ENCODE measurements around the gene SRGAP1.
"Not testable (repeated sequence)": the region's sequence is repeated elsewhere in the genome, so short reads cannot be mapped to it uniquely, and the experiment has no call there.

SRGAP1 gene

DNA sequence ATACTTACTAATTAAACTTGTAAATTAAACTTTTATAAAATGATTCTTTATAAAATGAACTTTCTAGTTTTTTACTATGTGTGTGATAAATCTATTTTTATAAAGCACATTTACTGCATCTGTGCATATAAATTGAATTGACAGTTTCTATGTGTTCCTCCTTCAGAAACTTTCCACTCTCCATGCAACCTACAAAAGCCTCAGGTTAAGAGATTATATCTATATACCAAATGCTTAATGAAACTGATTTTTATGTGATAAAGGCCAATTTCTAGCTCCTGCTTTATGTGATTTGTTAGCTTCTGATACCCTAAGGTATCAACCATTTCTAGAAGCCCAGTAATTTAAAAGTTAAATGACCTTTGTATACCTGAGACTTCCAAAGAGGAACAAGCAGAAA is 174.0 kb downstream of the SRGAP1 start:
- no peak for DNase-seq

DNA sequence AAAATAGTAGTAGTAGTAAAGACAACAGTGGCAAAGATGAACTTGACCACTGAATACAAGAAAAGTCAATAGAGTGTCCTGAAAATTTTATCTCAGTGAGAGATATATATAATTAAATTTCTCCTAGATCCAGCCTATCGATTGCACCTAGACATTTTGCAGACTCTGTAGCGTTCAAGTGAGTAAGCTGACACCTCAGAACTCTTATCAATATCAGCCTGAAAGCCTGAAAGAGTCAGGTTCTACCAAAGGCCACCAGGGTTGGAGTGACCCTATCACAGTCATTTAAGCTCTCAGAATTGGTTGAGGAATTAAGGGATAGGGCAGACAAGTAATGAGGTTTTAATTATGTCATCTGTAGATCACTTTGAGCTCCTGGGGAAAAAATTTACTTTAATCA is 174.6 kb downstream of the SRGAP1 start:
- no peak for DNase-seq

DNA sequence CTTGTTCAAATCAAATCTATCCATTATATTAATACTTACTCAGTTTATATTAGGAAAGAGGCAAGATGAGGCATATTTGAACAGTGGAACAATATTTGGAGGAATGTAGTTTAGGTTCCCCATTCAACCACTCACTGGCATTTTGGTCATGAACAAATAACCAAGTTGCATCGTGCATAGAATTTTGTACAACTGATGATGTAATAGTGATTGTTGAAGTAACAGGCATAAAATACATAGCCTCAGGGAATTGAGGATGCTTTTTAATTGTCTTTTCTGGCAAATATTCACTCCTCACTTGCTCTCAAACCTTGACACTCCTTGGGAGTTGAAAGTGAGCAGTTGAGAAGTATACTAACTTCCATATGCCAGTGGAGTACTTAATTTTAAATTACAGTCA is 175.2 kb downstream of the SRGAP1 start:
- no peak for DNase-seq

DNA sequence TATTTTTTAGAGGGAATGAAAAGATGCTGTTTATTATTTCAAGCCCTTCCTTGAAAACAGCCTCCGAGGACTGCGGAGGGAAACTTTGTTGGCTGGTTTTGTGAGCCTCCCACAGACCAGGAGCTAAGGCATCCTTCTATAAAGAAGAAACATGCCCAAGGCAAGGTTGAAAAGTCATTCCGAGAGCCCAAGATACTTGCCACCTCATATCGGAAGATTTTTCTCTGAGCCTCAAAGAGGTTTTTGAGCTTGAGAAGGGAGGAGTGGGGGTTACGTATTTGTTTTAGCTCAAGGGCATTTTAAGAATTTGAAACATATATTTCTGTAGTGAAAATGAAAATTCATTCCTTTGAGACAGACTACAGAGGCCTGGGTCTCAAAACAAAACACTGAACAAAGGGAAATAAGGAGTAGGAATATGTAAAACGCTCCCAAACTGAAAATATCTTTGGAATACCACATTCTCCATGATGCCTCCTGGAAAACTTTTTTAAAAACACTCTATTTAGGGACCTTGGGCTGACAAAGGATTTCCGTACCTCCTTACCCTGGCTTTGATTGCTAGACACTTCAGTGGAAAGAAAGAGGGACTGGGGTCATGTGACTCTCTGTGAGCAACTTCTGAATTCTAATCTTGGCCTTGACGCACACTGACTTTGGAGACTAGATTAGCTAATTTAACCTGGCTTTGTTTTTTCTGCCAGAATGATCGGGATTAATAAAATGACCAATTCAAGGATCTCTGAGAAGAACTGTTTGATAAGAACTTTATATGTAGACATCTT is 180.9 kb downstream of the SRGAP1 start:
- DNase-seq: no peak

DNA sequence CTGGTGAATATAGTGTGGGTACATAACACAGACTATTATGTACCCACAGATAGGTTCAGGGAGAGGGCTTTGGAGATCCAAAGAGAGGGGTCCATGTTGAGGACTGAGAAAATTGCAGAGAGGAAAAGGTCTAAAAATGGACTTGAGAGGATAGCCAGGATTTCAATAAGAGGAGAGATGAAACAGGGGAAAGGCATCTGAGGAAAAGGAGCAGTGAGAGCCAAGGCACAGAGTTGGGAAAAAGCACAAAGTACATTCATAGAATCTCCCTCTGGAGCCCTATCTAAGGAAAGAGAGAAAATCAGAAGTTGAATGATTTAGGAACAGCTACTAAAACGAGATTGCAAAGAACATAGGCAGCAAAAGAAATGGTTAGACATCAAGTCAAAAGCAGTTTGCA is 182.8 kb downstream of the SRGAP1 start:
- no peak for DNase-seq

DNA sequence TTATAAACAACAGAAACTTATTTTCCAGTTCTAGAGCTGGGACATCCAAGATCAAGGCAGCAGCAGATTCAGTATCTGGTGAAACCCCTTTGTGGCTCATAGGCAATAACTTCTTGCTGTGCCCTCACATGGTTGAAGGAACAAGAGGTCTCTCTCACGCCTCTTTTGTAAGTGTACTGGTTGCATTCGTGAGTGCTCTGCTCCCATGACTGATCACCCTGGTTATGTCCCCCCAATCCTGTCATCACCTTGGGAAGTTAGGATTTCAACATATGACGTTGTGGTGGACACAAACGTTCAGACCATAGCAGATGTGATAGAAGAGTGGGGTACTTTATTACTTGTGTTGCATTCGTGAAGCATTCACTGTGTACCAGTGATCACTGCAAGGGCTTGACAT is 184.0 kb downstream of the SRGAP1 start:
- no peak for DNase-seq

DNA sequence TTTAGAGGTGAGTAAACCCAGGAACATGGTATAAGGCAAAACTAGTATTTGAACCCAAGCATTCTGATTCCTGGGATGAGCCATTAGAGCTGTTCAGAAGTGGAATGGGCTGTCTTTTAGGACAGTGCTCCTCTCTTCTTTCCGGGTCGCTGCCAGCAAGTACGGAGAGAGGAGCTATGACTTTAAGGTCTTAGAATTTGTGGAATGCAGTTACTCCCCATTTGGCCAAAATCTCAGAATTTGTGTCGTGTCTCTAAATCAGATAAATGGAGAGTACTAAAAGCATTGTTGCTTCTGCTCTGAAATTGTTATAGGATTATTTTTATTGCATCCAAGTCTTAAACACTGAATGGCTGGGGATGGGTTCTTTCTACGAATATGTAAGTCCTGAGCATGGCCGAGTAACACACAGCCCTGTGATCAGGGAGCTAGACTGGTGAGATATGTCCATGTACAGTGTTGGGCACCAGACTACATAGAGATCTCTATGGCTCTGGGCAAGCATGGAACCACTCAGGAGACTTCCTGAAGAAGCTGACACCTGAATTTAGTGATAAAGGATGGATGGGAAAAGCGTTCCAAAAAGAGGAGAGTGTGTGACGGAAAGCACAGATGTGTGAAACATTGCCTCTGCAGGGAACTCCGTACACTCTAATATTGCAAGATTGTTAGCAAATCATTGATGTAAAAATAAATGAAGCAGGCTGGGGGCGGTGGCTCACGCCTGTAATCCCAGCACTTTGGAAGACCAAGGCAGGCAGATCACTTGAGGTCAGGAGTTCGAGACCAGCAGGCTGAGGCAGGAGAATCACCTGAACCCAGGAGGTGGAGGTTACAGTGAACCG is 184.7 kb downstream of the SRGAP1 start:
- no peak for DNase-seq

DNA sequence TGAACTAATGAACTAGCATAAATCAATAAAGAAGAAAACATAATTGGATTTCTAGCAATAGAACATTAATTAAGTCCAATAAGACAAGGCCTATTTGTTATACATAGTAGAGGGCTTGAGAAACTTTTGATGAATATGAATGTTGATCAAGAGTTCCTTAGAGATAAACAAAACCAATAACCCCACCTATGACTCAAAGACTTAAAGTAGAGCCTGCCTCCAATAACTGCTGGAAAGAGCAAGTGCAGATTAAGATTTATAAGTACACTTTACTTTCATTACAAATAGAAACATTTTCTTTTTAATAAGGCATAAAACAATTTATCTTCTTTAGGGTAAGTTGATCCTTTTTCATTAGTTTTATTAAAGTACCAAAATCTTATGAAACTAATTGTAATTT is 185.7 kb downstream of the SRGAP1 start:
- DNase-seq: no peak

DNA sequence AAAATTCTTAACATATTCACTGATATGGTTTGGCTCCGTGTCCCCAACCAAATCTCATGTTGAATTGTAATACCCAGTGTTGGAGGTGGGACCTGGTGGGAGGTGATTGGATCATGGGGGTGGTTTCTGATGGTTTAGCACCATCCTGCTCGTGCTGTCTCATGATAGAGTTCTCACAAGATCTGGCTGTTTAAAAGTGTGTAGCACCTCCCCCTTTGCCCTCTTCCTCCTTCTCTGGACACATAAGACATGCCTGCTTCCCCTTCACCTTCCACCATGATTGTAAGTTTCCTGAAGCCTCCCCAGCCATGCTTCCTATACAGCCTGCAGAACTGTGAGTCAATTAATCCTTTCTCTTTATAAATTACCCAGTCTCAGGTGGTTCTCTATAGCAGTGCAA is 189.6 kb downstream of the SRGAP1 start:
- not testable (repeated sequence) for DNase-seq

DNA sequence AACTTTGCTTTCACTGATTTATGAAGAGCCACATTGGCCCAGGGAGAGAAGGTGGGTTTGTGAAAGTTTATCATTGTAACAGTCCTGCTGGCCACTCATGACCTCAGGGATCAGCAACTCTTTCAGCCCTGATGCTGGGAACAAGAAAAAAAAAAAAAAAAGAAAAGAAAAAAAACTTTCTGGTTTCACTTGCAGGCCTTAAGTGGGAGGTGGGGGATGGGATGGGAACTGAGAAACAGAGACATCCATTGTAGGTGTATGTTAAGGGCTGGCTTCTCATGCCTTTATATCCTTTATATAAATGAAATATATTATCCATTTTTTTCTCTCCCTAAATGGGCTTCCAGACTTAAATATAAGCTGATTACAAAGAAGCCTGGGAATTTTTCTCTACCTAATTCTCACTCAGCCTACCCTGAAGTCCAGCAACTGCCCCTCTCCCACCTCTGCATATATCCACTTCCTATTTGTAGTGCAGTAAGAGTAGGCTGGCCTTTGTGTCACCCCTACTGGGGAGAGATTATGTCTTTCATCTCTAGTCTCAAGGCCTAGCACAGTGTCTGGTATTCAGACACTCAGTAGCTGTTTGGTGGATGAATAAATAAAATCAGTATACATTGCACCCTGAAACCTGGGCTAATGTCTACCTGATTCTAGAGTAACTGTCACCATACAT is 190.5 kb downstream of the SRGAP1 start:
- no peak for DNase-seq

DNA sequence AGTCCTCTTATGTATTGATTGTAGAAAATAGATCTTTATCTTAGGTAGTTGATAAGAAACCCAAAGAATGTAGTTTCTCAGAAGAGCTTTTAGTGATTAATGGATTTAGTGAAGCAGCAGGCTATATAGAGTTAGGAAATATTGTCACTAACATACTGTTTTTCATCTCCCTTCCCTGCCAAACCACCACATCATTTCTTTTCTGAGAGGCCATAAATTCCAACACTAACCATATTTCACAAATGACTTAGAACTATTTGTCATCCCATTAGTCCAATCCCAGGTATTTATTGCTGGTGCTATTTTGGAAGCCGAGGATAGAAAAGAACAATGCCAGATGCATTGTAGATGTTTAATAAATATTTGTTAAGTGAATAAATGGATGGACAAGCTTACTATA is 191.9 kb downstream of the SRGAP1 start:
- no peak for DNase-seq

DNA sequence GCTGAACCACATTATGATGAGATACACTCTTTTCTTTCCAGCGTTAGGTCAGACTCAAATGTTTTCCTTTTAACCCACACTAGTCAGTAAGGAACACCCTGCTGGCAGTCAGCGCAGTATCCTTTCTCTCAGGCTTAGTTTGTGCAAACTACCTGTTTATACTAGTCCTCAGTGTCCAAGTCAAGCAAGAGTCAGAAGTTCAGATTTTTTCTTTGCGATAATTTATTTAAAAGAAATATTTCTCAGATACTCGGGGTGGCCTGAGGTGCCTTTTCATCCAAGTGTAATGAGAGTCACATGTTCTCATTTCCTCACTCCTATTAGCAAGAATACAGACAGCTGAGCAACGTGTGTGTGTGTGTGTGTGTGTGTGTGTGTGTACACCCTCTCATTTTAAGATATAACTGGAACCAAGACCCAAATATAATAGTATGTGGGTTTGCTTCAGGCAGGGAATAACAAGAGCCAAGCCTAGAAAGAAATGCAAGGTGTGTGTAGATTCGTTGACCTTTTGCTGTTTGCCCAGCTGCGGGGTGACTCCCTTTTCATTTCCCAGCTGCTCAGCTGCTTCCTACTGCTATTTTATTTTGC is 194.9 kb downstream of the SRGAP1 start:
- DNase-seq: no peak

DNA sequence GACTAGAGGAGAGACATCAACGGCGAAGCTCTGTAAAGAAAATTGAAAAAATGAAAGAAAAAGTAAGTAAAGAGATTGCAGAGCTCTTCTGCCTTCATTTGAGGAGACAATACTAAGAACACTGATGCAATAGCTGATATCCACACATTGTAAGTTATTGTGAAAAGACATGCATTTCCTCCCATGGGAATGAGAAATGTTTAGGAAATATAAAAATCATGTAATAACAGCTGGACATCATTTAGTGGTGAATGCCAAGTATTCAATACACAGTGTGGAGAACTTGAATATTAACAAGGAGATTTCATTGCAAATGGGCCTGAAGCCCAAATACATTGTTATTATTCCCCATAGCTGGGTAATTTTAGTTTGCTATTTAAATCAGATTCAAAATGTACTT is 198.4 kb downstream of the SRGAP1 start:
- DNase-seq: no peak

DNA sequence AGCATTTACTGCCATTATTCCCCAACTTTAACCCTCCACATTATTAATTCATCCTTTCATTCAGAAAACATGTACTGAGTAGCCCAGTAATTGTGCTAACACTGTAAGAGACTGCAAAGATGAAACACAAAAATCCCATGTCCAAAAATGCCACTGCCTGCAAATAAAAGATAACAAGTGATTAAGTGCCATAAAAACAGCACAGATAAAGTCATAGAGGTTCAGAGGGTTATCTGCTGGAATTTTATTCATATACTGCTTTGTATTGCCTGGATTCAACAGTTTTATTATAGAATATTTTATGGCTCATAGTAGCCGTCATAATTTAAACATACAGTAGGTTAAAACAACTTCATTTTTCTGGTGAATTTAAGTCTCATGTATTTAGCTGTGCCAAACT is 199.7 kb downstream of the SRGAP1 start:
- no peak for DNase-seq

DNA sequence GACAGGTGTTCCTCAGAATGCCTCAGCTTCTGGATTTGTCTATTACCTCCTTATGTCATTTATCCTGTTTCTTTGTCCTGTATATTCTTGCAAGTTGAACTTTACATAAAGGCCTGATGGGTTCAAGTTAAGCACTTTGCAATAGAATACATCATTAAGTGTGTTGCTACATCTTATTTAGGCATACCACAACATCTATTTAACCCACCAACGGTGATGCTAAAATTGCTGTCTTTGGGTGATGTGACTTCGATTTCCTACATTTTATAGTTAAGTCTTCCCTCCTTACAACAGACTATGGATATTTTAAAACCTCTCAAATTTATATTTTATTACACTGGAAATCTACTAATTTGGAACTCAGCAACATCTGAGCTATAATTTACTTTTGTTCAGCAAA is 206.6 kb downstream of the SRGAP1 start:
- DNase-seq: no peak

DNA sequence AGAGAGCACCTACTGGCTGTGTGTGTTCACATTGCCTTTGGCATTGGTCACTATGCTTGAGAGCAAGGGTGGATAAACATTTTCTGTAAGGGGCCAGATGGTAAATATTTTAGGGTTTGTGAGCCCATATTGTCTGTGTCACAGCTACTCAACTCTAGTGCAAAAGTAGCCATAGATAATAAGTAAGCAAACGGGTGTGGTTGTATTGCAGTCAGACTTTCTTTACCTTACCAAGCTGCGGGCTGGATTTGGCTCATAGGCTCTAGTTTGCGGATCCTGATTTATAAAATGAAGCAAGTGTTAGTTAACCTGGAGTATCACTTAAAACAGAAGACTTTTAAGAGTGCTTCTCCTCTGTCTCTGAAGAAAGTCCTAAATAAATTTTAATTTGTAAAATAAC is 208.6 kb downstream of the SRGAP1 start:
- no peak for DNase-seq

DNA sequence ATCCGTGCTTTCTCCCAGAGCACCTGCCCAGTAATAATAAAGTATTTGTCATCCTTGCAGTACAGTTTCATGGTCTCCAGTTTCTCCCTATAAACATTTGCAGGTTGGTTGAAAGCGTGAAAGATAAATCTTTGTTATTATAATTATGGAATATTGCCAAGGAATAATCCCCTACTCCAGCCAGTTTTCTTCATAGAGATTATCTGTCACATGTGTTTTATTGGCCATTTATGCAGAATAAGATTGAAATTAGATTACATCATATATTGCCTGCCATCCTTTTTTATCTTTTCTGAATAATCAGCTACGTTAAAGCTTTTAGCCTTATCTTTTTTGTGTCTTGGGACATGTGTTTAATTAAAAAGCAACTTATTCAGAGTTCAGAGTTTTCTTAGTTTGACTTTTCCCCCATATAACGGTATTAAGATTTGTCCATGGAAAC is 209.6 kb downstream of the SRGAP1 start:
- no peak for DNase-seq

DNA sequence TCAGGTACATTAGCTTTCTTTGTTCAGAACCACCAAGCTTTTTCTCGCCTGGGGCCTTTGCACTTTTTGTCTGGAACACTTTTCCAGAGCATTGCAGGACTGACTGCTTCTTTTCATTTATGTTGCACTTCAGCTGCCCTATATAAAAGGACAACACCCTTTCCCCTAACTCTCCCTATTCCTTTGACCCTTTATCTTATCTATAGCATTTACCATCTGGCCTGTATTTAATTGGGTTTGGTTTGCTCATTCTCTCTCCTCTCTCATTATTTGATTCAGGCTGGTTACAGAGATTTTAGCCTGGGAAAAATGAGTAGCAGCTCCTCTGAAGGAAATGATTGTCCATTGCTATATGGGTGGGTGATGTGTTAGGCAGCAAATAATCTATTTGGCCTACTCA is 212.2 kb downstream of the SRGAP1 start:
- no peak for DNase-seq

DNA sequence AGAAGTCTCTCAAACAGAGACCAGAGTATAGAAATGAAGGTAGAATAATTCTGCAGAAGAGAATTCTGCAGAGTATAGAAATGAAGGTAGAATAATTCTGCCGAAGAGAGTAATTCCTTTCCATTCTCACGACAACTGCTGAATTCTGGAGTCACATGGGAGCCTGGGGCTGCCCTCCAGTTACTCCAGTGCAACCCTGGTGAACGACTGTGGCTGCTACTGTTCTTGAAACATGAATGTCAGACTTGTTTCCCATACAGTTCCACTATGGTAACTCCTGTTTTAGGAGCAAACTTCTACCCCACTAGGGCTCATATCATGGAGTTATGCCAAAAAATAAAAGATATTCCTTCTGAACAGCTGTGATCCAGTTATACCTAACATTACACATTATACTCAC is 213.2 kb downstream of the SRGAP1 start:
- no peak for DNase-seq

DNA sequence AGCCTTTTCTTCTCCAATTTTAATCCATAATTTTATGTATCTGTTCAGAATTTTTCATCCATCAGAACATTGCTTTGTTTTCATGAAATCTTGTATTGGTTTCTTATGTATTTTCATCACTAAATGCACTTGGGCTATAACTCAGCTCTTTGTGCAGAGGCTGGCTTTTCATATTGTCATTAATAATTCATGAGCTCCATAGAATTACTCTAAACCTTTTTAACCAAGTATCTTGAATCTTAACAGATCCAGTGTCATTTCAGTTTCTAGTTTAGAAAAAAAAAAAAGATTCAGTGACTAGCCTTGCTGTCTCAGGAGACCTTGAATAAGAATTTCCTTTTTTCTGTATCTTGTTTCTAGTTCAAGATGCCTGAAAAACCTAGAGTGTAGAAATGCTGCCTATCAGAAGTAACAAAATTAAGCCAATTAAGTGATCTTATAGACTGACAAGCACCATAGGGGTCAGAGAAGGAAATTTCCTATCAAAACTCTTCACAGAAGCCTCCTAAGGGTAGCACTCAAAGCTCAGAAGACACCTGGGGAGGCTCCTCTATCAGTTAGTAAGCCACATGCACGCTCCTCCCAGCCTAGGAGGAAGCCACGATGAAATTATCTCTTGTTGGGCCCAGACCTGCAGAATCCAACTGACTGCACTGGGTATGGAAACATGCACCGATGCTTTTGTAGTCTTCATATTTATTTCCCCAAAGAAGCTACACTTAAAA is 214.2 kb downstream of the SRGAP1 start:
- no peak for DNase-seq

DNA sequence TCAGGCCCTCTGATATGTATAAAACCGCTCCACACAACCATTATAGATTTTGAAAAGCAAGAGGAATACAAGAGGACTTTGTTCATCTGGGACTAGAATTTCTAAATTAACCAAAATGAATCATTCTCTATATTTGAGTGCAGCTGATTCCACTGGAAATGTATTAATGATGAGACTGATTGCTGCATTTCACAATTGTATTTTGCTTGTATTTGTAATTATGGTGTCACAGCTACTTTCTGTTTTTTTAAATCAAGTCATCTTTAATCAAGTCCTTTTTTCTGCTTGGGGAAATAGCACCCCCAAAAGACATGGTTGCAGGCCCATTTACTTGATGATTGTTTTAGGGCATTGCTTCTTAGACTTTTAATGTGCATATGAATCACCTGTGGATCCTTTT is 215.2 kb downstream of the SRGAP1 start:
- DNase-seq: peak in 1 of 2 donors; percentile 49

DNA sequence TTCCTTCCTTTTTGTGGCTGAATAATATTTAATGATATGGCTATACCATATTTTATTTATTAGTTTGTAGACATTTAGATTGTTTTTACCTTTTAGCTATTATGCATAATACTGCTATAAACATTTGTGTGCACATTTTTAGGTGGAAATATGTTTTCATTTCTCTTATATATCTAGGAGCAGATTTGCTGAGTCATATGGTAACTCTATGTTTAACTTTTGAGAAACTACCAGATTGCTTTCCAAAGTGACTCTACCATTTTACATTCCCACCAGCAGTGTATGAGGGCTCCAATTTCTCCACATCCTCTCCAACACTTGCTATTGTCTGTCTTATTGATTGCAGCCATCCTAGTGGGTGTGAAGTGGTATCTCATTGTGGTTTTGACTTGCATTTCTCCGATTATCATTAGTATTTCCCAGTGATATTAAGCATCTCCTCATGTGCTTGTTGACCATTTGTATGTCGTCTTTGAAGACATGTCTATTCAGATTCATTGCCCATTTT is 217.4 kb downstream of the SRGAP1 start:
- DNase-seq: no peak
